ENCODE results near the gene TNFRSF12A.

TNFRSF12A gene

GRCh38 chr16:3007059-3007956 is 12.9 kb upstream of the TNFRSF12A start:
- H3K79me2 ChIP-seq (ENCODE audit: low read length) = no peaks in the 10 kb centered on the region
- H3K27me3 ChIP-seq (ENCODE audit: low read depth, low read length) = peaks cover 39% of the 10 kb centered on the region
- H3K4me1 ChIP-seq (ENCODE audit: low read length) = 0 out of 2 replicates have a peak, but pooled peaks cover 3% of the 10 kb centered on the region
- no peaks in the 10 kb centered on the region for H3K36me3 ChIP-seq (replicated peaks; ENCODE audit: low read depth, low read length)
- H3K9me3 ChIP-seq (ENCODE audit: insufficient read depth, low read length) = no peaks in the 10 kb centered on the region
- no peak overlapping the region for H2AFZ ChIP-seq (ENCODE audit: low read depth, low read length)
- no peak overlapping the region for H3K27ac ChIP-seq (ENCODE audit: low read length)
- no peak overlapping the region for H3K9ac ChIP-seq (ENCODE audit: low read length)
- H4K20me1 ChIP-seq (ENCODE audit: insufficient read depth, low read length) = no peaks in the 10 kb centered on the region
- TF ChIP-seq CTCF (IDR thresholded peaks at IDR 0.05; ENCODE audit: low read depth, low read length) = no peak
- TF ChIP-seq EZH2phosphoT487 (IDR thresholded peaks at IDR 0.05; ENCODE audit: low read depth) = no peak
- H3K4me3 ChIP-seq (ENCODE audit: low read length) = no peak overlapping the region
- H3K4me2 ChIP-seq (ENCODE audit: low read length) = no peak overlapping the region

GRCh38 chr16:3007957-3008689 is 12.0 kb upstream of the TNFRSF12A start:
- H3K9ac ChIP-seq (ENCODE audit: low read length) = no peak overlapping the region
- H3K27me3 ChIP-seq (ENCODE audit: low read depth, low read length) = peaks cover 39% of the 10 kb centered on the region
- H3K36me3 ChIP-seq (replicated peaks; ENCODE audit: low read depth, low read length) = no peaks in the 10 kb centered on the region
- no peaks in the 10 kb centered on the region for H3K79me2 ChIP-seq (ENCODE audit: low read length)
- H3K9me3 ChIP-seq (ENCODE audit: insufficient read depth, low read length) = no peaks in the 10 kb centered on the region
- no peak overlapping the region for H2AFZ ChIP-seq (ENCODE audit: low read depth, low read length)
- TF ChIP-seq EZH2phosphoT487 (IDR thresholded peaks at IDR 0.05; ENCODE audit: low read depth) (no peak), CTCF (IDR thresholded peaks at IDR 0.05; ENCODE audit: low read depth, low read length) (no peak)
- H3K4me3 ChIP-seq (ENCODE audit: low read length) = no peak overlapping the region
- no peak overlapping the region for H3K27ac ChIP-seq (ENCODE audit: low read length)
- H3K4me1 ChIP-seq (ENCODE audit: low read length) = 0 out of 2 replicates have a peak, but pooled peaks cover 3% of the 10 kb centered on the region
- no peak overlapping the region for H3K4me2 ChIP-seq (ENCODE audit: low read length)
- H4K20me1 ChIP-seq (ENCODE audit: insufficient read depth, low read length) = no peaks in the 10 kb centered on the region

DNA sequence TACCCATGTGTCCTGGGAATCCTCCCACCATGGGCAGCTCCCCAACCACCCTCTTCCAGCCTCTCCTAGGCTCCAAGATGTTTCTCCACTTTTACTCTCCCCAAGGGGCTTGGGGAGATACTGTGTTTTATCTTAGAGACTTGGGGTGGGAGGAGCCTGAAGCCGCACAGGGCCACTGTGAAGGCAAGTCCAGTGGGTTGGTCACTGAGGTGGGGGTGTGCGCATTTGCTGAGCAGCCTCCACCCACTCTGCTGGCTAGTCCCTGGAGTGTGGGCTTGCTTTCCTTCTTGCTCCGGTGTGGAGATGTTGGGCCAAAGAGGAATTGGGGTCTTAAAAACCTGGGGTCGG is 11.5 kb upstream of the TNFRSF12A start:
- Histone ChIP-seq H2AFZ (ENCODE audit: low read depth, low read length) (no peak overlapping the region), H3K27ac (ENCODE audit: low read length) (no peak overlapping the region), H3K9me3 (ENCODE audit: insufficient read depth, low read length) (no peaks in the 10 kb centered on the region), H3K36me3 (replicated peaks; ENCODE audit: low read depth, low read length) (no peaks in the 10 kb centered on the region), H3K4me3 (ENCODE audit: low read length) (no peak overlapping the region), H3K4me2 (ENCODE audit: low read length) (no peak overlapping the region), H3K27me3 (ENCODE audit: low read depth, low read length) (peaks cover 39% of the 10 kb centered on the region), H3K79me2 (ENCODE audit: low read length) (no peaks in the 10 kb centered on the region), H3K4me1 (ENCODE audit: low read length) (0 out of 2 replicates have a peak, but pooled peaks cover 3% of the 10 kb centered on the region), H3K9ac (ENCODE audit: low read length) (no peak overlapping the region), H4K20me1 (ENCODE audit: insufficient read depth, low read length) (no peaks in the 10 kb centered on the region)
- no peak for TF ChIP-seq EZH2phosphoT487 (IDR thresholded peaks at IDR 0.05; ENCODE audit: low read depth)
- TF ChIP-seq CTCF (IDR thresholded peaks at IDR 0.05; ENCODE audit: low read depth, low read length) = no peak
